ENCODE data around the gene ACTG2.
A peak's percentile ranks its signal among the peaks of the same experiment; 100 is the strongest.
"Not testable (repeated sequence)": the region's sequence is repeated elsewhere in the genome, so short reads cannot be mapped to it uniquely, and the experiment has no call there.

The ACTG2 gene

GRCh38 chr2:73937103-73937885 lies 44.5 kb downstream of the ACTG2 start:
- DNase-seq (ENCODE audit: low read depth): no peak

- no peak for DNase-seq (ENCODE audit: low read depth)
These were observed 45.1 kb downstream of the ACTG2 start for GRCh38 chr2:73937899-73938298.

- DNase-seq (ENCODE audit: low read depth): peak; percentile 54
These were observed 46.0 kb downstream of the ACTG2 start for GRCh38 chr2:73938718-73939352.

GRCh38 chr2:73939419-73939818 lies 46.6 kb downstream of the ACTG2 start:
- DNase-seq (ENCODE audit: low read depth): peak; percentile 31

GRCh38 chr2:73940066-73940465 lies 47.3 kb downstream of the ACTG2 start:
- DNase-seq (ENCODE audit: low read depth): not testable (repeated sequence)

GRCh38 chr2:73942664-73943063 lies 49.9 kb downstream of the ACTG2 start:
- no peak for DNase-seq (ENCODE audit: low read depth)

GRCh38 chr2:73944714-73945113 lies 51.9 kb downstream of the ACTG2 start:
- DNase-seq (ENCODE audit: low read depth): no peak

GRCh38 chr2:73946215-73946614 lies 53.4 kb downstream of the ACTG2 start:
- no peak for DNase-seq (ENCODE audit: low read depth)

GRCh38 chr2:73946666-73947065 lies 53.9 kb downstream of the ACTG2 start:
- no peak for DNase-seq (ENCODE audit: low read depth)

GRCh38 chr2:73947412-73948018 lies 54.7 kb downstream of the ACTG2 start:
- DNase-seq (ENCODE audit: low read depth): no peak

- DNase-seq (ENCODE audit: low read depth): no peak
These were observed 57.0 kb downstream of the ACTG2 start for GRCh38 chr2:73949802-73950201.

GRCh38 chr2:73952499-73953446 lies 60.0 kb downstream of the ACTG2 start:
- no peak for DNase-seq (ENCODE audit: low read depth)

GRCh38 chr2:73956218-73956865 lies 63.5 kb downstream of the ACTG2 start:
- DNase-seq (ENCODE audit: low read depth): no peak

GRCh38 chr2:73961274-73961673 lies 68.5 kb downstream of the ACTG2 start:
- no peak for DNase-seq (ENCODE audit: low read depth)

- no peak for DNase-seq (ENCODE audit: low read depth)
These were observed 69.2 kb downstream of the ACTG2 start for GRCh38 chr2:73961823-73962615.

GRCh38 chr2:73962798-73963197 lies 70.0 kb downstream of the ACTG2 start:
- DNase-seq (ENCODE audit: low read depth): no peak

- no peak for DNase-seq (ENCODE audit: low read depth)
These were observed 70.7 kb downstream of the ACTG2 start for GRCh38 chr2:73963385-73964120.

- DNase-seq (ENCODE audit: low read depth): no peak
These were observed 71.4 kb downstream of the ACTG2 start for GRCh38 chr2:73964223-73964622.

- DNase-seq (ENCODE audit: low read depth): no peak
These were observed 72.2 kb downstream of the ACTG2 start for GRCh38 chr2:73965053-73965452.

- DNase-seq (ENCODE audit: low read depth): no peak
These were observed 75.6 kb downstream of the ACTG2 start for GRCh38 chr2:73968357-73968937.

All from GM04503 (cell line).